Erythroblast (primary cell): ENCODE measurements around the gene NRG3.

ENCODE experiments used
- GATA1 ChIP-seq: IDR thresholded peaks from 2 replicates; pipeline ENCODE4 v1.6.1; 2011; ENCODE audit warnings: low read depth, mild to moderate bottlenecking, control low read depth, low read length, moderate library complexity
- POLR2A ChIP-seq: IDR thresholded peaks from 2 replicates; pipeline ENCODE4 v1.6.1; 2011; ENCODE audit warnings: mild to moderate bottlenecking, low read length

- no peak for TF ChIP-seq POLR2A
- no peak for TF ChIP-seq GATA1
Observed at GRCh38 chr10:82660986-82661385, 786.0 kb downstream of the NRG3 start.
